IMR-90 (cell line): ENCODE measurements around the gene NYAP1. TPM values are rescaled to one million over a fixed set of nuclear protein-coding genes. Genes with fewer than 3 reads are reported as not detected.

ENCODE experiments used
- ATAC-seq: fragments of 200-7000 bp; cut with Tn5 transposase; 2 replicates; pipeline ENCODE4 v1.9.1; 2020; ENCODE audit warnings: low read depth, mild to moderate bottlenecking, moderate library complexity
- BruUV-seq: library from RNA; stranded (reverse); fragments of 400-500 nt; replicated peaks from 2 replicates; lab custom pipeline; 2021; lab: Mats Ljungman, UMichigan
- CTCF ChIA-PET: fragments of 300-600 bp; formaldehyde crosslinking; extraction: SDS; loops from one replicate; lab custom pipeline; 2021; ENCODE audit warnings: antibody characterized with exemption; lab: Yijun Ruan, JAX
- POLR2A ChIA-PET: fragments of 300-600 bp; sonication (Branson Sonifier 250); formaldehyde crosslinking; loops from one replicate; lab custom pipeline; 2022; ENCODE audit warnings: antibody characterized with exemption; ENCODE audit not compliant: unreplicated experiment; lab: Charles Lee
- DNase-seq: peaks from one replicate; pipeline ENCODE4 v3.0.0; 2013
- H2AFZ ChIP-seq: replicated peaks from 2 replicates; pipeline ENCODE3; 2013; ENCODE audit warnings: low read length, mild to moderate bottlenecking; ENCODE audit not compliant: poor library complexity
- H2AK5ac ChIP-seq: 2 replicates; pipeline ENCODE4 v1.6.1; 2013; ENCODE audit warnings: low read depth, low read length, inconsistent platforms
- H2AK9ac ChIP-seq: replicated peaks from 2 replicates; pipeline ENCODE3; 2013; ENCODE audit warnings: mild to moderate bottlenecking, low read depth, low read length, moderate library complexity; ENCODE audit not compliant: poor library complexity
- H2BK120ac ChIP-seq: 2 replicates; pipeline ENCODE4 v1.6.1; 2013; ENCODE audit warnings: low read depth, low read length, inconsistent platforms
- H2BK15ac ChIP-seq: 3 replicates; pipeline ENCODE4 v1.6.1; 2013; ENCODE audit warnings: low read depth, low read length, inconsistent platforms
- H2BK20ac ChIP-seq: 2 replicates; pipeline ENCODE4 v1.6.1; 2013; ENCODE audit warnings: low read depth, mild to moderate bottlenecking, inconsistent platforms, low read length, moderate library complexity
- H2BK5ac ChIP-seq: 2 replicates; pipeline ENCODE4 v1.6.1; 2013; ENCODE audit warnings: mild to moderate bottlenecking, low read depth, low read length, inconsistent platforms; ENCODE audit not compliant: poor library complexity, severe bottlenecking
- H3K14ac ChIP-seq: replicated peaks from 2 replicates; pipeline ENCODE4 v1.6.1; 2013; ENCODE audit warnings: low read depth, low read length, inconsistent platforms
- H3K18ac ChIP-seq: 2 replicates; pipeline ENCODE4 v1.6.1; 2013; ENCODE audit warnings: low read depth, low read length, control low read depth
- H3K23ac ChIP-seq: 2 replicates; pipeline ENCODE4 v1.6.1; 2013; ENCODE audit warnings: low read depth, low read length, inconsistent platforms
- H3K27ac ChIP-seq: 2 replicates; pipeline ENCODE4 v1.5.1; 2013; ENCODE audit warnings: mild to moderate bottlenecking, control low read depth, low read length; ENCODE audit not compliant: insufficient read depth
- H3K27me3 ChIP-seq: 2 replicates; pipeline ENCODE4 v1.6.1; 2013; ENCODE audit warnings: low read length; ENCODE audit not compliant: control insufficient read depth, insufficient read depth
- H3K36me3 ChIP-seq: 2 replicates; pipeline ENCODE4 v1.6.1; 2013; ENCODE audit warnings: low read length, mixed read lengths; ENCODE audit not compliant: control insufficient read depth, insufficient read depth
- H3K4ac ChIP-seq: 2 replicates; pipeline ENCODE4 v1.6.1; 2013; ENCODE audit warnings: low read depth, low read length, inconsistent platforms
- H3K4me1 ChIP-seq: 2 replicates; pipeline ENCODE4 v1.6.1; 2013; ENCODE audit warnings: low read length, mixed read lengths; ENCODE audit not compliant: control insufficient read depth, insufficient read depth
- H3K4me2 ChIP-seq: 2 replicates; pipeline ENCODE4 v1.6.1; 2013; ENCODE audit warnings: low read depth, mild to moderate bottlenecking, control low read depth, low read length, moderate library complexity
- H3K4me3 ChIP-seq: 2 replicates; pipeline ENCODE4 v1.5.1; 2013; ENCODE audit warnings: low read depth, mild to moderate bottlenecking, control low read depth, low read length, moderate library complexity; ENCODE audit not compliant: insufficient read depth
- H3K56ac ChIP-seq: 2 replicates; pipeline ENCODE4 v1.6.1; 2013; ENCODE audit warnings: low read length, inconsistent platforms; ENCODE audit not compliant: insufficient read depth; ENCODE audit errors: extremely low read depth
- H3K79me1 ChIP-seq, 2 experiments: 2 replicates each; pipeline ENCODE4 v1.6.1; 2013; ENCODE audit warnings: low read length in 2 of 2, inconsistent platforms in 1 of 2, low read depth in 1 of 2
- H3K9ac ChIP-seq: 2 replicates; pipeline ENCODE4 v1.6.1; 2013; ENCODE audit warnings: low read depth, low read length, control low read depth
- H3K9me1 ChIP-seq: 2 replicates; pipeline ENCODE4 v1.6.1; 2013; ENCODE audit warnings: low read length, inconsistent platforms; ENCODE audit not compliant: insufficient read depth
- H3K9me3 ChIP-seq: 2 replicates; pipeline ENCODE4 v1.6.1; 2013; ENCODE audit warnings: low read length; ENCODE audit not compliant: control insufficient read depth, insufficient read depth
- H4K20me1 ChIP-seq: 2 replicates; pipeline ENCODE4 v1.6.1; 2013; ENCODE audit warnings: low read length, inconsistent platforms; ENCODE audit not compliant: insufficient read depth
- H4K5ac ChIP-seq: 2 replicates; pipeline ENCODE4 v1.6.1; 2013; ENCODE audit warnings: mild to moderate bottlenecking, low read depth, low read length, control low read depth
- H4K8ac ChIP-seq, 2 experiments: 2 replicates each; pipeline ENCODE4 v1.6.1; 2013; ENCODE audit warnings: low read depth in 2 of 2, low read length in 2 of 2, control low read depth in 1 of 2, inconsistent platforms in 1 of 2
- H4K91ac ChIP-seq: 2 replicates; pipeline ENCODE4 v1.6.1; 2013; ENCODE audit warnings: low read depth, low read length, inconsistent platforms; ENCODE audit not compliant: insufficient read depth
- BHLHE40 ChIP-seq: fragments of 150-350 bp; IDR thresholded peaks from 2 replicates; pipeline ENCODE4 v1.6.1; 2016; ENCODE audit warnings: mild to moderate bottlenecking, low read depth, low read length
- CHD1 ChIP-seq: IDR thresholded peaks from 2 replicates; pipeline ENCODE4 v1.6.1; 2012; ENCODE audit warnings: low read depth, low read length, improper control_type of control experiment
- NFE2L2 ChIP-seq: fragments of 150-350 bp; IDR thresholded peaks from 2 replicates; pipeline ENCODE4 v1.6.1; 2016; ENCODE audit warnings: low read depth, mild to moderate bottlenecking, low read length
- POLR2A ChIP-seq: IDR thresholded peaks from 2 replicates; pipeline ENCODE4 v1.6.1; 2012; ENCODE audit warnings: mild to moderate bottlenecking, low read depth, low read length
- RAD21 ChIP-seq: IDR thresholded peaks from 2 replicates; pipeline ENCODE4 v1.6.1; 2012; ENCODE audit warnings: low read length, improper control_type of control experiment
- RFX5 ChIP-seq: IDR thresholded peaks from 2 replicates; pipeline ENCODE4 v1.8.0; 2012; ENCODE audit warnings: low read depth, mild to moderate bottlenecking, low read length, moderate library complexity
- USF2 ChIP-seq: fragments of 150-350 bp; IDR thresholded peaks from 2 replicates; pipeline ENCODE4 v1.6.1; 2017; ENCODE audit warnings: mild to moderate bottlenecking, antibody characterized with exemption, low read length, low read depth
- WGBS, 2 experiments: methylation state at CpG; one replicate each; pipeline versions ENCODE4 v1.1.5 to v1.1.7; 2013; ENCODE audit warnings: missing lambda C conversion rate in 2 of 2; ENCODE audit not compliant: insufficient read length in 1 of 2; ENCODE audit errors: extremely low coverage in 2 of 2; 5-methylcytosine and 5-hydroxymethylcytosine counted together
- dilution Hi-C: fragments of 300-500 bp; cut with HindIII; formaldehyde crosslinking; loops from one replicate; pipeline ENCODE4 v1.14.3; 2018; ENCODE audit warnings: low sequenced_read_pairs; ENCODE audit not compliant: unreplicated experiment
- in situ Hi-C: fragments of 300-500 bp; cut with MboI; formaldehyde crosslinking; loops from 3 replicates; pipeline ENCODE4 v1.14.3; 2019; ENCODE audit warnings: low sequenced_read_pairs, inconsistent platforms, mixed read lengths
- intact Hi-C: fragments of 100-400 bp; cut with micrococcal nuclease; formaldehyde crosslinking; loops from 2 replicates; pipeline ENCODE4 v1.10.0; 2022
- polyA plus RNA-seq, 3 experiments: library from polyadenylated mRNA; depleted of rRNA; stranded (reverse); fragments of >200 nt; gene quantifications; 2 replicates each; pipeline ENCODE4 v1.2.3, GENCODE V29; 2012; ENCODE audit warnings: low replicate concordance in 1 of 3
- total RNA-seq: library from RNA; depleted of rRNA; stranded (reverse); fragments of >200 nt; gene quantifications from 2 replicates; pipeline ENCODE4 v1.2.3, GENCODE V29; 2012

NYAP1 gene
- total and polyA plus RNA-seq, 2 of the 4 experiments (the other 2 are of a cell fraction) = 0.18 to 1.3 TPM

- Histone ChIP-seq H2BK120ac (peak overlapping the region; percentile 65), H3K23ac (peak overlapping the region; percentile 67; the same call in 1 of the 2 replicates), H4K20me1 (no peaks in the 10 kb centered on the region), H4K5ac (peak overlapping the region; percentile 18), H3K4me2 (no peak overlapping the region), H2BK5ac (peak overlapping the region; percentile 9), H3K14ac (peak overlapping the region; percentile 47), H3K9me3 (no peaks in the 10 kb centered on the region), H3K4me1 (peaks cover 25% of the 10 kb centered on the region), H3K4ac (peak overlapping the region; percentile 73), H3K9me1 (peaks cover 30% of the 10 kb centered on the region), H3K27ac (peak overlapping the region; percentile 46), H2AK5ac (peak overlapping the region; percentile 87), H4K8ac (peak overlapping the region; percentile 80 to 86), H3K36me3 (no peaks in the 10 kb centered on the region), H4K91ac (peak overlapping the region; percentile 40), H3K18ac (peak overlapping the region; percentile 76), H2AFZ (peak overlapping the region; percentile 84), H3K9ac (no peak overlapping the region), H2BK15ac (peak overlapping the region; percentile 38; the same call in 1 of the 3 replicates), H2BK20ac (peak overlapping the region; percentile 57), H3K4me3 (no peak overlapping the region), H3K79me1 (peaks cover 0 to 10% of the 10 kb centered on the region in 2 experiments; a peak in 2 of 4 replicates), H3K27me3 (no peaks in the 10 kb centered on the region), H3K56ac (no peak overlapping the region), H2AK9ac (peak overlapping the region; percentile 84)
- intact Hi-C loops (no loop called here), dilution Hi-C loops (no loop called here), in situ Hi-C loops (loop anchor here (25.0 kb wide), 1 partner anchor 668 kb away; no protein-coding TSS in a partner anchor)
- TF ChIP-seq NFE2L2 (peak; percentile 27; the same call in 1 of the 2 replicates), POLR2A (no peak), RAD21 (no peak), RFX5 (no peak), USF2 (peak; percentile 66), BHLHE40 (peak; percentile 89), CHD1 (no peak)
- no TSS peak for BruUV-seq
- 38% methylated on average over 4 of the region's 14 CpGs; no CpG with 5 or more reads in 1 of the 2 experiments for WGBS, 2 experiments
- ChIA-PET POLR2A (interaction anchor here (1.0 to 1.4 kb wide), 2 partner anchors 13 to 16 kb away, joined by 3 to 5 read pairs; partner anchors contain the start of gene ZCWPW1), CTCF (interaction anchor here (1.0 kb wide), 1 partner anchor 20 kb away, joined by 5 read pairs; the partner anchor contains the start of gene SPACDR)
- DNase-seq = peak; percentile 74
- peak; percentile 27 for ATAC-seq
Measured at GRCh38 chr7:100444311-100445278, 39.1 kb upstream of the NYAP1 start.
